Posterior vena cava (tissue), 2 donors: ENCODE measurements around the gene CDK16. TPM values are rescaled to one million over a fixed set of nuclear protein-coding genes. Genes with fewer than 3 reads are reported as not detected.

Experiments used
- DNase-seq: peaks from one replicate; pipeline ENCODE4 v3.0.0-alpha.2; 2020; ENCODE audit warnings: low spot score
- intact Hi-C, 2 donors: fragments of 100-400 bp; cut with DNase I; formaldehyde crosslinking; loops; one replicate each; pipeline versions ENCODE4 v1.14.1 to v1.14.2; 2022 to 2023
- total RNA-seq, 2 donors: library from RNA; stranded (reverse); fragmentation: NEBNext Ultra II Directional; extraction: Animal tissue kit (Norgen Biotek cat#: 25700); gene quantifications; one replicate each; pipeline ENCODE4 v1.2.1, GENCODE V29; 2021
- donor health status: DM: yes; HTN: yes; CAD: no.
- donor health status: DM: yes; HTN: yes; CAD: no.

CDK16 gene
- total RNA-seq, 2 donors from 2014 or later, result 53.5 to 55.3 TPM

GRCh38 chrX:47273011-47273730, 54.7 kb downstream of the CDK16 start:
- no peak for DNase-seq
- intact Hi-C loops, result no loop called here

GRCh38 chrX:47278691-47279090, 60.2 kb downstream of the CDK16 start:
- no peak for DNase-seq
- intact Hi-C loops, result no loop called here

Other genes with a start within 250 kb of the CDK16 start
- 10 to 100 TPM in 1 of 2 donors, 1 to 10 TPM in 1; 8.4 to 17.3 TPM for gene RGN, start 140.2 kb upstream of the CDK16 start, total RNA-seq
- gene NDUFB11, start 74.0 kb upstream of the CDK16 start, total RNA-seq, result 10 to 100 TPM; 35.7 to 44.0 TPM
- gene RBM10, start 73.5 kb upstream of the CDK16 start, total RNA-seq, result 10 to 100 TPM; 17.8 to 20.8 TPM
- gene UBA1, start 24.9 kb upstream of the CDK16 start, total RNA-seq, result 100 to 1,000 TPM; 151 to 179 TPM
- gene USP11, start 14.3 kb downstream of the CDK16 start, total RNA-seq, result 10 to 100 TPM; 50.2 to 61.6 TPM
- gene ZNF157, start 151.9 kb downstream of the CDK16 start, total RNA-seq, result under 1 TPM; 0.14 to 0.19 TPM